Caco-2 (cell line): ENCODE measurements around the gene COL11A2. TPM values are rescaled to one million over a fixed set of nuclear protein-coding genes. Genes with fewer than 3 reads are reported as not detected.

Source experiments
- BruUV-seq: library from RNA; stranded (reverse); fragments of 400-500 nt; replicated peaks from 2 replicates; lab custom pipeline; 2021; lab: Mats Ljungman, UMichigan
- CTCF ChIA-PET: fragments of 300-600 bp; sonication (Branson Sonifier 250); formaldehyde crosslinking; loops from one replicate; lab custom pipeline; 2022; ENCODE audit warnings: antibody characterized with exemption; lab: Charles Lee
- POLR2A ChIA-PET: fragments of 300-600 bp; sonication (Branson Sonifier 250); formaldehyde crosslinking; loops from one replicate; lab custom pipeline; 2022; ENCODE audit warnings: antibody characterized with exemption; lab: Charles Lee
- DNase-seq, 2 experiments: peaks; one replicate each; pipeline versions ENCODE4 v3.0.0 to v3.0.0-alpha.2; 2020 to 2022
- H3K27me3 ChIP-seq: replicated peaks from 2 replicates; pipeline ENCODE4 v1.6.0; 2011; ENCODE audit warnings: low read length; ENCODE audit not compliant: control insufficient read depth, insufficient read depth
- H3K36me3 ChIP-seq: 2 replicates; pipeline ENCODE4 v1.5.1; 2011; ENCODE audit warnings: low read length; ENCODE audit not compliant: control insufficient read depth, insufficient read depth
- H3K4me1 ChIP-seq: fragments of 250-450 bp; sonication (Bioruptor Pico); 2 replicates; pipeline ENCODE4 v1.5.1; 2020; ENCODE audit warnings: mild to moderate bottlenecking
- H3K4me3 ChIP-seq: 2 replicates; pipeline ENCODE4 v1.5.1; 2011; ENCODE audit warnings: low read depth, mild to moderate bottlenecking, control low read depth, low read length
- H3K9me3 ChIP-seq: fragments of 250-450 bp; sonication (Bioruptor Pico); 2 replicates; pipeline ENCODE4 v1.5.1; 2020; ENCODE audit warnings: mild to moderate bottlenecking, moderate library complexity
- H3K27ac Mint-ChIP-seq: one replicate; pipeline ENCODE4 v1.8.0; 2022; ENCODE audit warnings: mixed read lengths; ENCODE audit not compliant: unreplicated experiment
- H3K27me3 Mint-ChIP-seq: one replicate; pipeline ENCODE4 v1.8.0; 2022; ENCODE audit warnings: mixed read lengths; ENCODE audit not compliant: insufficient read depth, unreplicated experiment
- H3K36me3 Mint-ChIP-seq: one replicate; pipeline ENCODE4 v1.8.0; 2022; ENCODE audit warnings: mild to moderate bottlenecking, mixed read lengths; ENCODE audit not compliant: insufficient read depth, unreplicated experiment
- H3K4me1 Mint-ChIP-seq: one replicate; pipeline ENCODE4 v1.8.0; 2022; ENCODE audit warnings: low read depth, mixed read lengths; ENCODE audit not compliant: unreplicated experiment
- H3K4me3 Mint-ChIP-seq: one replicate; pipeline ENCODE4 v1.8.0; 2022; ENCODE audit warnings: mild to moderate bottlenecking, moderate library complexity, mixed read lengths; ENCODE audit not compliant: unreplicated experiment
- H3K9me3 Mint-ChIP-seq: one replicate; pipeline ENCODE4 v1.8.0; 2022; ENCODE audit warnings: mixed read lengths; ENCODE audit not compliant: unreplicated experiment
- CTCF ChIP-seq, 2 experiments: fragments of 200-600 bp in 1 of 2; IDR thresholded peaks; 1 replicate in 1 of 2; 2 replicates in 1 of 2; pipeline versions ENCODE4 v1.5.1 to v1.8.0; 2011 to 2022; ENCODE audit warnings: antibody characterized with exemption in 1 of 2, control low read depth in 1 of 2, inconsistent platforms in 1 of 2, low read depth in 1 of 2, low read length in 1 of 2, mild to moderate bottlenecking in 1 of 2, moderate library complexity in 1 of 2; ENCODE audit not compliant: insufficient read depth in 1 of 2, severe bottlenecking in 1 of 2, unreplicated experiment in 1 of 2
- intact Hi-C: fragments of 100-400 bp; cut with micrococcal nuclease; formaldehyde crosslinking; loops from one replicate; pipeline ENCODE4 v1.10.0; 2022; ENCODE audit not compliant: unreplicated experiment
- microRNA-seq: library from miRNA; unstranded; fragments of <30 nt; microRNA quantifications from one replicate; pipeline ENCODE4 v1.2.0, GENCODE V29; 2022
- total RNA-seq: library from RNA; stranded (reverse); gene quantifications from 2 replicates; pipeline ENCODE4 v1.2.3, GENCODE V29; 2022

The COL11A2 gene
- total RNA-seq, 1 experiment from 2014 or later: 1.3 TPM

DNA sequence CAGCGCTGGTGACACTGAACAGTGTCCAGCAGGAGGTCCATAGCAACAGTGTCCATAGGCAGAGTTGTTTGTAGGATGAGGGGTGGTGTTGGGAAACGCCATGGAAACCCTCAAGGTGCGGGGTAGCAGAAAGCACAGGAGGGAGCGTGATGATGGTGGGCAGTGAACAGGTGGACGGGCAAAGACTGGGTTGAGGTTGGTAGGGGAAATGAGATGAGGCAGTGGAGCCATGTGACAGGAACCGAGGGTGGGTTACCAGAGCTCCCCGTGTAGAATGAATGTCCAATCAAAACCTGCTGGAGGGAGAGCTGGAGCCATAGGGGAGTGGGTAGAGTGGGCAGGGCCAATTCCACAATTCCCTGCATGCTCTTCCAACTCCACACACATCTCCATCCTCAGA is 78.5 kb downstream of the COL11A2 start:
- peaks cover 34% of the 10 kb centered on the region for H3K27me3 Mint-ChIP-seq
- H3K4me1 Mint-ChIP-seq: no peaks in the 10 kb centered on the region
- Histone ChIP-seq H3K36me3 (no peaks in the 10 kb centered on the region), H3K4me3 (no peak overlapping the region), H3K9me3 (no peaks in the 10 kb centered on the region; the same call in 1 of the 2 replicates), H3K27me3 (peaks cover 1% of the 10 kb centered on the region), H3K4me1 (no peaks in the 10 kb centered on the region; the same call in 1 of the 2 replicates)
- intact Hi-C loops: no loop called here
- ChIA-PET POLR2A (no interaction called here), CTCF (no interaction called here)
- no peaks in the 10 kb centered on the region for H3K36me3 Mint-ChIP-seq
- H3K4me3 Mint-ChIP-seq: no peak overlapping the region
- no peak for DNase-seq
- H3K9me3 Mint-ChIP-seq: peaks cover 6% of the 10 kb centered on the region
- TF ChIP-seq CTCF (IDR thresholded peaks at IDR 0.05; ENCODE audit: insufficient read depth in 1 of 2, low read depth in 1 of 2, low read length in 1 of 2, severe bottlenecking in 1 of 2, unreplicated experiment in 1 of 2): no peak
- no TSS peak for BruUV-seq
- H3K27ac Mint-ChIP-seq: no peak overlapping the region

Small RNAs within 50 kb of the gene (microRNA-seq; reads per million reads assigned to microRNA genes)
- gene MIR219A1: 4.3 reads per million, percentile 29 among the genes with 10 or more reads in this experiment

Other genes with a start within 250 kb of the COL11A2 start
- gene HLA-DMA, start 239.4 kb downstream of the COL11A2 start, total RNA-seq: 1.6 and 2.1 TPM in 2 replicates
- 199 and 200 TPM in 2 replicates for gene BRD2, start 223.9 kb downstream of the COL11A2 start, total RNA-seq
- gene HLA-DOA, start 182.9 kb downstream of the COL11A2 start, total RNA-seq: not detected in 2 replicates
- gene HLA-DPA1, start 118.8 kb downstream of the COL11A2 start, total RNA-seq: not detected in 2 replicates
- not detected in 2 replicates for gene HLA-DPB1, start 116.5 kb downstream of the COL11A2 start, total RNA-seq
- gene RXRB, start 8.2 kb upstream of the COL11A2 start, total RNA-seq: 29.5 and 30.4 TPM in 2 replicates
- 140 and 141 TPM in 2 replicates for gene SLC39A7, start 8.4 kb upstream of the COL11A2 start, total RNA-seq
- 10.0 and 12.5 TPM in 2 replicates for gene HSD17B8, start 12.2 kb upstream of the COL11A2 start, total RNA-seq
- gene RING1, start 16.0 kb upstream of the COL11A2 start, total RNA-seq: 31.3 and 32.0 TPM in 2 replicates
- gene VPS52, start 79.4 kb upstream of the COL11A2 start, total RNA-seq: 55.1 and 55.6 TPM in 2 replicates
- 2,340 and 2,366 TPM in 2 replicates for gene RPS18, start 79.6 kb upstream of the COL11A2 start, total RNA-seq
- 0.34 and 0.67 TPM in 2 replicates for gene B3GALT4, start 84.7 kb upstream of the COL11A2 start, total RNA-seq
- gene WDR46, start 96.8 kb upstream of the COL11A2 start, total RNA-seq: 58.2 and 62.2 TPM in 2 replicates
- 65.9 and 81.8 TPM in 2 replicates for gene PFDN6, start 97.1 kb upstream of the COL11A2 start, total RNA-seq
- gene RGL2, start 106.5 kb upstream of the COL11A2 start, total RNA-seq: 70.7 and 71.3 TPM in 2 replicates
- gene TAPBP, start 121.6 kb upstream of the COL11A2 start, total RNA-seq: 36.7 and 43.9 TPM in 2 replicates
- 11.5 and 12.6 TPM in 2 replicates for gene ZBTB22, start 125.3 kb upstream of the COL11A2 start, total RNA-seq
- 46.1 and 48.2 TPM in 2 replicates for gene DAXX, start 130.5 kb upstream of the COL11A2 start, total RNA-seq
- gene KIFC1, start 199.4 kb upstream of the COL11A2 start, total RNA-seq: 65.3 and 65.4 TPM in 2 replicates
- gene PHF1, start 218.5 kb upstream of the COL11A2 start, total RNA-seq: 23.6 and 26.4 TPM in 2 replicates
- 166 and 177 TPM in 2 replicates for gene CUTA, start 225.6 kb upstream of the COL11A2 start, total RNA-seq
- 17.1 and 18.3 TPM in 2 replicates for gene SYNGAP1, start 227.6 kb upstream of the COL11A2 start, total RNA-seq